ENCODE results near the gene UBAP1L.

DNA sequence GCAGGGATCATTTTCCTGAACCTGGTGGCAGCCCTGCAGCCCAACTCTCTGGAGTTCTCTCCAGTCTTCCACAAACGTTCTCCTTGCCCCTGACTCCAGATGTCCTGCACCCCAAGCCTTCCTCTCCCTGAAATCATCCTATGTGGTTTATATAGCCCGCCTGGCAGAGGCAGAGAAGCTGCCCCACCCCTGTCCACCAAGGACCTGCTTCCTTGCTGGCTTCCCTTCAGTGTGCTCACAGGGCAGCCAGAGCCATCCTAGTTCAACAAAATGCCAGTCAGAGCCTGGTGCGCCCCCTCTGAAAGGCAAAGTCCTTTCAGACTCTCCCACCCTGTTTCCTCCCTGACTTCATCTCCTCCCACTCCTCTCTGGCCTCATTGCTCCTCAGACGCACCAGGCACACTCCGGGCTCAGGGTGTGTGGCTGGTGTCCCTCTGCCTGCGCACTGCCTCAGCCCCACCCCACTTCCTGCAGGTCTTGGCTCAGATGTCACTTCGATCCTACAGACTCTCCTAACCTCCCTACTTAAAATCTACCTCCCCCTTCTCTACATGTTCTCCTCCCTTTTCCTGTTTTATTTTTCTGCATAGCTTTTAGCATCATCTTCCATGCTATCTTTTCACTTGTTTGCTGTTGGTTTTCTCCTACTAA is 32.6 kb downstream of the UBAP1L start:
- TF ChIP-seq, protein P1, sequence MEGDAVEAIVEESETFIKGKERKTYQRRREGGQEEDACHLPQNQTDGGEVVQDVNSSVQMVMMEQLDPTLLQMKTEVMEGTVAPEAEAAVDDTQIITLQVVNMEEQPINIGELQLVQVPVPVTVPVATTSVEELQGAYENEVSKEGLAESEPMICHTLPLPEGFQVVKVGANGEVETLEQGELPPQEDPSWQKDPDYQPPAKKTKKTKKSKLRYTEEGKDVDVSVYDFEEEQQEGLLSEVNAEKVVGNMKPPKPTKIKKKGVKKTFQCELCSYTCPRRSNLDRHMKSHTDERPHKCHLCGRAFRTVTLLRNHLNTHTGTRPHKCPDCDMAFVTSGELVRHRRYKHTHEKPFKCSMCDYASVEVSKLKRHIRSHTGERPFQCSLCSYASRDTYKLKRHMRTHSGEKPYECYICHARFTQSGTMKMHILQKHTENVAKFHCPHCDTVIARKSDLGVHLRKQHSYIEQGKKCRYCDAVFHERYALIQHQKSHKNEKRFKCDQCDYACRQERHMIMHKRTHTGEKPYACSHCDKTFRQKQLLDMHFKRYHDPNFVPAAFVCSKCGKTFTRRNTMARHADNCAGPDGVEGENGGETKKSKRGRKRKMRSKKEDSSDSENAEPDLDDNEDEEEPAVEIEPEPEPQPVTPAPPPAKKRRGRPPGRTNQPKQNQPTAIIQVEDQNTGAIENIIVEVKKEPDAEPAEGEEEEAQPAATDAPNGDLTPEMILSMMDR (IDR thresholded peaks at IDR 0.05) = no peak
- no peak for TF ChIP-seq POLR2A (IDR thresholded peaks at IDR 0.05)

Measured in Peyer's patch (tissue), 4 donors.